OCI-LY7 (cell line): ENCODE measurements around the gene PXN. TPM values are rescaled to one million over a fixed set of nuclear protein-coding genes. Genes with fewer than 3 reads are reported as not detected.

ENCODE experiments used
- BruUV-seq: library from RNA; stranded (reverse); fragments of 400-500 nt; replicated peaks from 2 replicates; lab custom pipeline; 2021; lab: Mats Ljungman, UMichigan
- CTCF ChIA-PET: fragments of 300-600 bp; sonication (Branson Sonifier 250); formaldehyde crosslinking; loops from one replicate; lab custom pipeline; 2022; ENCODE audit warnings: antibody characterized with exemption; ENCODE audit not compliant: unreplicated experiment; lab: Charles Lee
- POLR2A ChIA-PET: fragments of 300-600 bp; sonication (Branson Sonifier 250); formaldehyde crosslinking; loops from one replicate; lab custom pipeline; 2022; ENCODE audit warnings: antibody characterized with exemption; lab: Charles Lee
- DNase-seq: peaks from one replicate; pipeline ENCODE4 v3.0.0-alpha.2; 2015; ENCODE audit warnings: low spot score
- H2AFZ ChIP-seq: fragments of 200-600 bp; sonication (generic), shearing (Covaris generic); 2 replicates; pipeline ENCODE4 v1.6.1; 2014; ENCODE audit warnings: mild to moderate bottlenecking, antibody characterized with exemption, low read length, moderate library complexity
- H3K27ac ChIP-seq: fragments of 200-600 bp; sonication (generic); 2 replicates; pipeline ENCODE4 v1.5.1; 2014; ENCODE audit warnings: mixed run types, low read depth, mild to moderate bottlenecking, moderate library complexity, low read length, inconsistent platforms; ENCODE audit not compliant: poor library complexity, severe bottlenecking
- H3K36me3 ChIP-seq: fragments of 200-600 bp; sonication (generic); 2 replicates; pipeline ENCODE4 v1.6.1; 2014; ENCODE audit warnings: mild to moderate bottlenecking, antibody characterized with exemption, low read length, moderate library complexity, mixed read lengths; ENCODE audit not compliant: insufficient read depth
- H3K4me1 ChIP-seq: fragments of 200-600 bp; sonication (generic); 2 replicates; pipeline ENCODE4 v1.5.1; 2014; ENCODE audit warnings: mild to moderate bottlenecking, low read length; ENCODE audit not compliant: insufficient read depth, poor library complexity, severe bottlenecking
- H3K4me2 ChIP-seq: fragments of 200-600 bp; sonication (generic); 2 replicates; pipeline ENCODE4 v1.6.1; 2014; ENCODE audit warnings: mild to moderate bottlenecking, low read length
- H3K4me3 ChIP-seq: fragments of 200-600 bp; sonication (generic); 2 replicates; pipeline ENCODE4 v1.5.1; 2014; ENCODE audit warnings: mild to moderate bottlenecking, low read depth, low read length; ENCODE audit not compliant: poor library complexity, severe bottlenecking
- H3K79me2 ChIP-seq: fragments of 200-600 bp; sonication (generic); 2 replicates; pipeline ENCODE4 v1.6.1; 2016; ENCODE audit warnings: low read depth, mild to moderate bottlenecking, low read length, moderate library complexity, mixed read lengths; ENCODE audit not compliant: insufficient read depth
- H3K9me2 ChIP-seq: fragments of 200-600 bp; sonication (generic); 2 replicates; pipeline ENCODE4 v1.6.1; 2016; ENCODE audit warnings: mild to moderate bottlenecking, low read length, mixed read lengths; ENCODE audit not compliant: insufficient read depth
- H3K9me3 ChIP-seq: fragments of 200-600 bp; sonication (generic); 2 replicates; pipeline ENCODE4 v1.6.1; 2014; ENCODE audit warnings: mild to moderate bottlenecking, mixed run types, low read length, mixed read lengths
- H4K20me1 ChIP-seq: fragments of 200-600 bp; sonication (generic); 2 replicates; pipeline ENCODE4 v1.6.1; 2014; ENCODE audit warnings: mild to moderate bottlenecking, antibody characterized with exemption, low read length, moderate library complexity, mixed read lengths; ENCODE audit not compliant: insufficient read depth
- EZH2phosphoT487 ChIP-seq: fragments of 200-600 bp; sonication (generic); IDR thresholded peaks from 2 replicates; pipeline ENCODE4 v1.6.1; 2018; ENCODE audit warnings: low read depth, borderline replicate concordance, mild to moderate bottlenecking, mixed run types, antibody characterized with exemption, low read length, moderate library complexity, mixed read lengths
- intact Hi-C: fragments of 100-400 bp; cut with micrococcal nuclease; formaldehyde crosslinking; loops from one replicate; pipeline ENCODE4 v1.10.0; 2022; ENCODE audit not compliant: unreplicated experiment
- total RNA-seq, 2 experiments: library from RNA; depleted of rRNA in 1 of 2; stranded (reverse); fragments of >200 nt in 1 of 2; shearing (Covaris generic) in 1 of 2; gene quantifications; 2 replicates each; pipeline ENCODE4 v1.2.3, GENCODE V29; 2014 to 2022
- TF ChIP-seq, protein P1 (sequence below): fragments of 200-600 bp; sonication (generic); conservative IDR thresholded peaks from 2 replicates; pipeline ENCODE4 v1.5.1; 2014; ENCODE audit warnings: mild to moderate bottlenecking, antibody characterized with exemption, low read length, moderate library complexity, mixed read lengths

Gene PXN
- total RNA-seq, 2 experiments from 2014 or later, result 8.6 to 22.9 TPM

DNA sequence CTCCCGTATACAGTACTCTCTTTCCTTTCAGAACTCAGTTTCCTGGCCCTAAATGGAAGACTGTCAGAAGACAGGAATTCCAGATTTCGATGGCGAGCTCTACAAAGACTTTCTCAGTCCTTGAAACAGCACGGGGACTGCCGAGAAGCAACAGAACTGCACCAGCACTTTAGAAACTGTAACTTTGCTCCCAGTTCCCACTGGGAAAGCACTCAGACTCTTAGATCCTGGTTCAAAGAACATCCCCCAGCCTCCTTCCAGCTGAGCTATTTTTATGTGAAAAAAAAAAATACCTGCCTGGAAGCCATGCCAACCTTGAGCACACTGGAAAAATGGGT, 1.8 kb downstream of the PXN start:
- no peak for DNase-seq
- TF ChIP-seq, protein P1, sequence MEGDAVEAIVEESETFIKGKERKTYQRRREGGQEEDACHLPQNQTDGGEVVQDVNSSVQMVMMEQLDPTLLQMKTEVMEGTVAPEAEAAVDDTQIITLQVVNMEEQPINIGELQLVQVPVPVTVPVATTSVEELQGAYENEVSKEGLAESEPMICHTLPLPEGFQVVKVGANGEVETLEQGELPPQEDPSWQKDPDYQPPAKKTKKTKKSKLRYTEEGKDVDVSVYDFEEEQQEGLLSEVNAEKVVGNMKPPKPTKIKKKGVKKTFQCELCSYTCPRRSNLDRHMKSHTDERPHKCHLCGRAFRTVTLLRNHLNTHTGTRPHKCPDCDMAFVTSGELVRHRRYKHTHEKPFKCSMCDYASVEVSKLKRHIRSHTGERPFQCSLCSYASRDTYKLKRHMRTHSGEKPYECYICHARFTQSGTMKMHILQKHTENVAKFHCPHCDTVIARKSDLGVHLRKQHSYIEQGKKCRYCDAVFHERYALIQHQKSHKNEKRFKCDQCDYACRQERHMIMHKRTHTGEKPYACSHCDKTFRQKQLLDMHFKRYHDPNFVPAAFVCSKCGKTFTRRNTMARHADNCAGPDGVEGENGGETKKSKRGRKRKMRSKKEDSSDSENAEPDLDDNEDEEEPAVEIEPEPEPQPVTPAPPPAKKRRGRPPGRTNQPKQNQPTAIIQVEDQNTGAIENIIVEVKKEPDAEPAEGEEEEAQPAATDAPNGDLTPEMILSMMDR, result no peak
- TF ChIP-seq EZH2phosphoT487, result no peak
- Histone ChIP-seq H3K9me2 (no peaks in the 10 kb centered on the region), H3K4me1 (peaks cover 6% of the 10 kb centered on the region), H2AFZ (no peak overlapping the region), H3K9me3 (no peaks in the 10 kb centered on the region), H3K4me3 (no peak overlapping the region), H3K79me2 (no peaks in the 10 kb centered on the region), H3K36me3 (no peaks in the 10 kb centered on the region), H4K20me1 (no peaks in the 10 kb centered on the region), H3K27ac (no peak overlapping the region), H3K4me2 (no peak overlapping the region)
- BruUV-seq, result no TSS peak
- ChIA-PET CTCF (interaction anchor here (7.2 kb wide), 1 partner anchor 35 kb away, joined by 68 read pairs; no protein-coding TSS in a partner anchor), POLR2A (interaction anchor here (0.7 to 1.1 kb wide), 2 partner anchors 11 to 35 kb away, joined by 3 to 5 read pairs; no protein-coding TSS in a partner anchor)
- intact Hi-C loops, result loop anchor here (10.0 kb wide), 1 partner anchor 179 kb away; no protein-coding TSS in a partner anchor

DNA sequence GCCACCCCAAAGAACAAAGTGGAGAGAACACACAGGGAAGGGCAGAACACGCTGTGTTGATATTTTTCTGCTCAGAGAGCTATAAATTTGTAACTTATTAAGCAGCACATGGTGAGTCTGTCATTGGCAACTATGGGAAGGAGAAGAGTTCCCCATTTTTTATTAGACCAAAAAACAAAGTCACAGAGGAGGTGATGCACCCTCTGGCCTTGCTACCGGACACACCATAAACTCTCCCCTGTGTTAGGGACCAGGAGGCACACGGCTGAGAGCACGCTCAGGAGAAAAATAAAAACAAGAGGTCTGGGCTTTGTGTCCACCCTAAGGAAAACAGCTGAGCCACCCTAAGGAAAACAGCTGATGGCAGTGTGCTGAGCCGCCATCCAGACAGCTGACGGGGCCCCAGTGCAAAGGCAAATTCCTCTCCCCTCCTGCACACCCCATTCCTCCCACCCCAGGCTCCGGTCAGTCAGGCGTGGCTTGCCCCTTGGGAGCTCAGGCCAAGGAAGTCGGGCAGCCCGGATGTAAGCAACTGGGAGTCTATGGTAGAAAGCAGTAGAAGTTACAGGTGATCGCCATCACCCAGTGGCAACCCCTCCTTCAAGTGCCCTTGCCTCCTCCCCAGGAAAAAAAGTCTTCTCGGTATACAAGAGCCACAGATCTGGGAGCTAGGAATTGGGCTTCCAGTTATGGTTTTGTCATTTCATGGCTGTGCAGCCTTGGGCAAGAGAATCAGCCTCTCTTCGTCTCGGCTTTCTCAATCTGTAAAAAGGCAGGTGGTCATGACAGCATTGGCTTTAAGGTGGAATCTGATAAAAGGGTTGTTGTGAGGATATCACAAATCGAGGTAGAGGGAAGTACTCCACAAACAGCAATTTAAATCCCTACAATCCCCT, 2.4 kb downstream of the PXN start:
- no peaks in the 10 kb centered on the region for H3K79me2 ChIP-seq
- H3K4me3 ChIP-seq, result no peak overlapping the region
- H4K20me1 ChIP-seq, result no peaks in the 10 kb centered on the region
- no peak for DNase-seq
- TSS peak; percentile 48 for BruUV-seq
- TF ChIP-seq, protein P1, result no peak
- ChIA-PET POLR2A (interaction anchor here (0.7 to 1.6 kb wide), 4 partner anchors 11 to 35 kb away, joined by 3 to 5 read pairs (median 4); partner anchors contain the start of gene RNU4-2), CTCF (interaction anchor here (7.2 kb wide), 1 partner anchor 35 kb away, joined by 68 read pairs; no protein-coding TSS in a partner anchor)
- no peak overlapping the region for H2AFZ ChIP-seq
- H3K9me2 ChIP-seq, result no peaks in the 10 kb centered on the region
- peaks cover 6% of the 10 kb centered on the region for H3K4me1 ChIP-seq
- intact Hi-C loops, result loop anchor here (10.0 kb wide), 1 partner anchor 178 kb away; no protein-coding TSS in a partner anchor
- no peaks in the 10 kb centered on the region for H3K9me3 ChIP-seq
- no peaks in the 10 kb centered on the region for H3K36me3 ChIP-seq
- H3K27ac ChIP-seq, result no peak overlapping the region
- no peak overlapping the region for H3K4me2 ChIP-seq
